Measurements from ENCODE around the gene RIC1.

RIC1 gene

GRCh38 chr9:5593904-5594303 lies 35.0 kb upstream of the RIC1 start:
- no peaks in the 10 kb centered on the region for H3K36me3 ChIP-seq (ENCODE audit: insufficient read depth)
- H3K27ac ChIP-seq: peak overlapping the region; percentile 34; the same call in 1 of the 2 replicates
- no peak for TF ChIP-seq CTCF (conservative IDR thresholded peaks at IDR 0.05; ENCODE audit: low read depth, low read length)
- H2AFZ ChIP-seq (ENCODE audit: low read depth): no peak overlapping the region
- H3K4me1 ChIP-seq (ENCODE audit: low read depth, poor library complexity, severe bottlenecking): peaks cover 60% of the 10 kb centered on the region
- H3K79me2 ChIP-seq (ENCODE audit: insufficient read depth, low read depth): no peaks in the 10 kb centered on the region
- peak overlapping the region; percentile 52 for H3K4me2 ChIP-seq
- no peak overlapping the region for H3K9ac ChIP-seq
- H3K4me3 ChIP-seq (IDR thresholded peaks at IDR 0.05; ENCODE audit: insufficient read depth, low read depth, low read length): no peak overlapping the region
- H3K27me3 ChIP-seq (ENCODE audit: insufficient read depth, low read depth): no peaks in the 10 kb centered on the region
- H4K20me1 ChIP-seq (ENCODE audit: insufficient read depth): no peaks in the 10 kb centered on the region

- no peak overlapping the region for H3K4me2 ChIP-seq
- no peaks in the 10 kb centered on the region for H3K79me2 ChIP-seq (ENCODE audit: insufficient read depth, low read depth)
- H3K27me3 ChIP-seq (ENCODE audit: insufficient read depth, low read depth): no peaks in the 10 kb centered on the region
These were observed 32.7 kb upstream of the RIC1 start for GRCh38 chr9:5596173-5596572.

GRCh38 chr9:5608298-5609225 lies 20.3 kb upstream of the RIC1 start:
- H3K36me3 ChIP-seq (ENCODE audit: insufficient read depth): no peaks in the 10 kb centered on the region
- TF ChIP-seq CTCF (conservative IDR thresholded peaks at IDR 0.05; ENCODE audit: low read depth, low read length): no peak
- no peak overlapping the region for H3K4me2 ChIP-seq
- H3K27me3 ChIP-seq (ENCODE audit: insufficient read depth, low read depth): no peaks in the 10 kb centered on the region
- no peak overlapping the region for H3K27ac ChIP-seq
- no peak overlapping the region for H2AFZ ChIP-seq (ENCODE audit: low read depth)
- no peak overlapping the region for H3K9ac ChIP-seq
- no peak overlapping the region for H3K4me3 ChIP-seq (IDR thresholded peaks at IDR 0.05; ENCODE audit: insufficient read depth, low read depth, low read length)
- no peaks in the 10 kb centered on the region for H3K79me2 ChIP-seq (ENCODE audit: insufficient read depth, low read depth)
- peaks cover 12% of the 10 kb centered on the region for H3K4me1 ChIP-seq (ENCODE audit: low read depth, poor library complexity, severe bottlenecking)
- H4K20me1 ChIP-seq (ENCODE audit: insufficient read depth): no peaks in the 10 kb centered on the region

More at GRCh38 chr9:5596173-5596572, 32.7 kb upstream of the RIC1 start:
- TF ChIP-seq CTCF (conservative IDR thresholded peaks at IDR 0.05; ENCODE audit: low read depth, low read length): no peak
- no peak overlapping the region for H3K27ac ChIP-seq
- no peak overlapping the region for H3K9ac ChIP-seq
- peaks cover 63% of the 10 kb centered on the region for H3K4me1 ChIP-seq (ENCODE audit: low read depth, poor library complexity, severe bottlenecking)
- H3K36me3 ChIP-seq (ENCODE audit: insufficient read depth): no peaks in the 10 kb centered on the region
- H2AFZ ChIP-seq (ENCODE audit: low read depth): no peak overlapping the region
- H3K4me3 ChIP-seq (IDR thresholded peaks at IDR 0.05; ENCODE audit: insufficient read depth, low read depth, low read length): no peak overlapping the region
- no peaks in the 10 kb centered on the region for H4K20me1 ChIP-seq (ENCODE audit: insufficient read depth)

- Histone ChIP-seq H3K27me3 (ENCODE audit: insufficient read depth, low read depth) (no peaks in the 10 kb centered on the region), H3K4me2 (no peak overlapping the region), H3K79me2 (ENCODE audit: insufficient read depth, low read depth) (no peaks in the 10 kb centered on the region), H3K4me1 (ENCODE audit: low read depth, poor library complexity, severe bottlenecking) (peaks cover 12% of the 10 kb centered on the region), H2AFZ (ENCODE audit: low read depth) (no peak overlapping the region), H3K4me3 (IDR thresholded peaks at IDR 0.05; ENCODE audit: insufficient read depth, low read depth, low read length) (no peak overlapping the region), H3K9ac (no peak overlapping the region), H3K36me3 (ENCODE audit: insufficient read depth) (no peaks in the 10 kb centered on the region), H4K20me1 (ENCODE audit: insufficient read depth) (no peaks in the 10 kb centered on the region), H3K27ac (no peak overlapping the region)
- no peak for TF ChIP-seq CTCF (conservative IDR thresholded peaks at IDR 0.05; ENCODE audit: low read depth, low read length)
These were observed 19.7 kb upstream of the RIC1 start for GRCh38 chr9:5609226-5609596.

Measured in KMS-11 (cell line).